HG03064 (cell line): ENCODE data around the gene THRAP3.
"Not testable (repeated sequence)": the region's sequence is repeated elsewhere in the genome, so short reads cannot be mapped to it uniquely, and the experiment has no call there.

Source experiments
- ATAC-seq: cut with Tn5 transposase; IDR thresholded peaks from one replicate; pipeline ENCODE4 v1.9.1; 2021; ENCODE audit warnings: low read depth; ENCODE audit not compliant: unreplicated experiment

The THRAP3 gene

DNA sequence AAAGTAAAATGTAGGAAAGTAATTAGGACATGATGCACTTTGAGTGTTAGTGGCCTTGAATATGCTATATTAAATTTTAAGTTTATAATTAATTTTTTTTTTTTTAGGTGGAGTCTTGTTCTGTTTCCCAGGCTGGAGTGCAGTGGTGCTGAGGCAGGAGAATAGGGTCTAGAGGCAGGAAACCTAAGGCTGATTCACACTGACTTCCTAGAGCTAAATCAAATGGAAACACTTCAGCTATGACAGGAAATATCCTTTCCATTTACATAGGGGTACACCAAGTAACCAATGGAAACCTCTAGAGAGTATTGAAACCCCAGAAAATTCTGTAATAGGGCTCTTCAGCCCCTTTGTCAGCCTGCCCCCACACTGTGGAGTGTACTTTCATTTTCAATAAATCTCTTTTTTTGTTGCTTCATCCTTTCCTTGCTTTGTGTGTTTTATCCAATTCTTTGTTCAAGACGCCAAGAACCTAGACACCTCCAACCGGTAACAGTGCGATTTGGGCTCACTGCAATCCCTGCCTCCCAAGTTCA, 17.9 kb upstream of the THRAP3 start:
- ATAC-seq: no peak

DNA sequence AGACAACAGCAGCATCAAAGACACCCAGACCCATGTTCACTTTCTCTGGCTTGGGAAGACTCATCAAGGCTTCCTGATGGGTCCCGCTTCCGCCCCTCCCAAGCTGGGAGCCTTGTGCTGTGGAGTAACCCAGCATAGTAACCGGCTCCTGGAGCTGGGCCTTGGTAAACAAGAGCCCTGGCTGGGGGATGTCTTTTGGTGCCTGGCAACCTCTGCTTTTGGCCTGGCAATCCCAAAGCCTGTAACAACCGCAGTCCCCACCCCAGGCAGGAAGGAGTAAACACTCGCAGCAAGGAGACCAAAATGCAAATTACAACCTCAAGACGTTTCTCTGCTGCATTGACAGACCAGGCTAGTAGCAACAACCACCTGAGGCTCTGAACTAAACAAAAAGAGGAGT, 16.9 kb upstream of the THRAP3 start:
- no peak for ATAC-seq

DNA sequence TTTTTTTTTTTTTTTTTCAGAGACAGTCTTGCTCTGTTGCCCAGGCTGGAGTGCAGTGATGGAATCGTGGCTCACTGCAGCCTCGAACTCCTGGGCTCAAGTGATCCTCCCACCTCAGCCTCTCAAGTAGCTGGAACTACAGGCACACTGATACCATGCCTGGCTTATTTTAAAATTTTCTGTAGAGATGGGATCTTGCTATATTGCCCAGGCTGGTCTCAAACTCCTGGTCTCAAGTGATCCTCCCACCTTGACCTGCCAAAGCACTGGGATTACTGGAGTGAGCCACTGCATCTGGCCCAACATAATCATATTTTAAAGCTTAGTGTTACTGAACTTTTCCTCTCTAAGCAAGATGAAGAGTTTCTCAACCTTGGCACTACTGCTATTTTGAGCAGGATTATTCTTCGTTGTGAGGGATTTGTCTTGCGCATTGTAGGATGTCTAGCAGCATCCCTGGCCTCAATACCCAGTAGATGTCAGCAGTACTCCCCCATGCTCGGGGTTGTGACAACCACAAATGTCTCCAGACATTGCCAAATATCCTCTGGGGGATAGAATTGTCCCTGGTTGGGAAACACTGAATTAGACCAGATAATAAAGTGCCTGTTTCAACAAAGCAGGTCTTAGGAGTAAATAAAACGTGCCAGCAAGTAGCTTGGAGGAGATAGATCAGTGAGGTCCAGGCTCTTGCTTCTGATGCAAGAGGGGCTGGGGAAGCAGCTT, 15.1 kb upstream of the THRAP3 start:
- ATAC-seq: no peak

GRCh38 chr1:36211307-36211706, 12.9 kb upstream of the THRAP3 start:
- ATAC-seq: no peak

- no peak for ATAC-seq
These were observed 12.4 kb upstream of the THRAP3 start for GRCh38 chr1:36211841-36212240.

DNA sequence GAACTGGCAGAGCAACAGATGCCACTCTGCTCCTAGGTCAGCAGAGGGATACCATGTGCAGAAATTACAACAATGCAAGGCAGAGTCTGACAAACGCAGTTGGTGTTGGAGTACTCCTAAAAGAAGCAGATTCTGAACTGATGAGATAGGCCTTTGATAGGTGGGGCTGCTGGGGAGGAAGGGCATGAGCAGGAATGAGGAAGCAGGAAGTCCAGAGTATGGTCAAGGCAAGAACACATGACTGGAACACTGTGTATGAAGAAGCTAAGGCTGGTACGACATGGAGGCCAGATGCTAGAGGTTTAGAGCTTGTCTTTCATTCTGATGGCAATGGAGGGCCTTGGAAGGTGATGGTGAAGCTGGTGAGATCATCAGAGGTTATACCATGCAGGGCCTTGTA, 11.5 kb upstream of the THRAP3 start:
- ATAC-seq: no peak

DNA sequence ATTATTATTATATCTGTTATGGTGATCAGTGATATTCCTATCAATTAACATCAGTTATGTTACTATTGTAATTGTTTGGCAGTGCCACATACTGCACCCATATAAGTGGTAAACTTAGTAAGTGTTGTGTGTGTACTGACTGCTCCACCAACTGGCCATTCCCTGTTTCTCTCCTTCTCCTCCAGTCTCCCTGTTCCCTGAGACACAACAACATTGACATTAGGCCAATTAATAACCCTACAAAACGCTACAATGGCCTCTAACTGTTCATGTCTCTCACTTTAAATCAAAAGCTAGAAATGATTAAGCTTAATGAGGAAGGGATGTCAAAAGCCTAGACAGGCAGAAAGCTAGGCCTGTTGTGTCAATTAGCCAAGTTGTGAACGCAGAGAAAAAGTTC, 6.6 kb upstream of the THRAP3 start:
- no peak for ATAC-seq

DNA sequence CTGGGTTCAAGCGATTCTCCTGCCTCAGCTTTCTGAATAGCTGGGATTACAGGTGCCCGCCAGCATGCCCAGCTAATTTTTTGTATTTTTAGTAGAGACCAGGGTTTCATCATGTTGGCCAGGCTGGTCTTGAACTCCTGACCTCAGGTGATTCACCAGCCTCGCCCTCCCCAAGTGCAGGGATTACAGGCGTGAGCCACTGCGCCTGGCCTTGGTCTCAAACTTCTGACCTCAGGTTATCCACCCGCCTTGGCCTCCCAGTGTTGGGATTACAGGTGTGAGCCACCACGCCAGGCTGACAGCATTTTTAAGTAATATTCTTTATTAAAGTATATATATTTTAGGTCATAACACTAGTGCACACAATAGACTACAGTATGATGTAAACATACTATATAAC, 2.3 kb upstream of the THRAP3 start:
- ATAC-seq: not testable (repeated sequence)

DNA sequence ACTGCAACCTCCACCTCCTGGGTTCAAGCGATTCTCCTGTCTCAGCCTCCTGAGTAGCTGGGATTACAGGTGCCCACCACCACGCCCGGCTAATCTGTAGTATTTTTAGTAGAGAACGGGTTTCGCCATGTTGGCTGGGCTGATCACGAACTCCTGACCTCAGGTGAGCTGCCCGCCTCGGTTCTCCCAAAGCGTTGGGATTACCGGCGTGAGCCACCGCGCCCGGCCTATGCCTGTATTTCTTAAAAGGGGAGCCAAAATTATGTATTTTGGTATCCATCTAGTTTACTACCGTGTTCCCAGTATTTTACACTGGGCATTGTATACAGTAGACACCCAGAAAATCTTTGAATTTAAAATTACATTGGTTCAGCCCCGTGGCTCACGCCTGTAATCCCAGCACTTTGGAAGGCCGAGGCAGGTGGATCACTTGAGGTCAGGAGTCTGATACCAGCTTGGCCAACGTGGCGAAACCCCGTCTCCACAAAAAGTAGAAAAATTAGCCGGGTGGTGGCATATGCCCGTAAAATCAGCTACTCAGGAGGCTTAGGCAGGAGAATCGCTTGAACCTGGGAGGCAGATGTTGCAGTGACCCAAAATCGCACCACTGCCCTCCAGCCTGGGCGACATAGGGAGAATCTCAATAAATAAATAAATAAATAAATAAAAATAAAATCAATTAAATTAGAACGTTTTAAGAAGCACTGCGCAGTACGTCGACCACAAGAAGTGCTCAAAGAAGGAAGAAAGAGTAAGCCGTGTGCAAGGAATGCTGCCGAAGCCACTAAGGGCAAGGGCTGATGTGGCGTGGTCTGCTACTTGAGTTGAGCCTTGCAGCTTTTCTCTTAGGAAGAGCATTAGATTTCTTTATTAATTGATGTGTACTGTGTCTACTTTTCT, 1.5 kb upstream of the THRAP3 start:
- no peak for ATAC-seq

DNA sequence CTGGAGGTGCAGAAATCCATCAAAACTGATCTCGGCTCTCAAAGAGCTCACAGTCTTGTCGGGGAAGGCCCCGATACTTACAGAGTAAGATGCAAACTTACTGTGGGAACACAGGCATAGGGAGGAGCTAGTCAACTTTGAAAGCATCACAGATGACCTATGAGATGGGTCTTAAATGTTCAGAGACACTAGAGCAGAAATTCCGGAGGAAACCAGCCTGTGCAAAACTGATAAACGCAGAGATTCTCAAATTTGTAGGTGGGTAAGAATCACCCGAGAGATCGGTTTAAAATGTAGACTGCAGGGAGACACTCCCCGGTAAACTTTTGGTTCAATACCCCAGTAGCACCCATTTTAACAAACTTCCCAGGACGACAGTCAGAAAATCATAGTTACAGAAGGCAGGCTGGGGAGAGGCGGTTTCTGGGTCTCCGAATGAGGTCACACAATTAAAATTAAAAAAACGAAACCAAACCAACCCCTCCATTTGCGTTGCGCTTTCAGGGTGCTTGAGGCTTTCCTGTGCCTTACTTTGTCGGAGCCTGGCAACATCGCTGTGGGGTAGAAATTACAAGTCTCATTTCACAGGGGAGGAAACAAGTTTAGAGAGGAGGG, 755 bp upstream of the THRAP3 start:
- peak; percentile 24 for ATAC-seq

GRCh38 chr1:36224537-36225282, 467 bp downstream of the THRAP3 start:
- peak; percentile 36 for ATAC-seq

DNA sequence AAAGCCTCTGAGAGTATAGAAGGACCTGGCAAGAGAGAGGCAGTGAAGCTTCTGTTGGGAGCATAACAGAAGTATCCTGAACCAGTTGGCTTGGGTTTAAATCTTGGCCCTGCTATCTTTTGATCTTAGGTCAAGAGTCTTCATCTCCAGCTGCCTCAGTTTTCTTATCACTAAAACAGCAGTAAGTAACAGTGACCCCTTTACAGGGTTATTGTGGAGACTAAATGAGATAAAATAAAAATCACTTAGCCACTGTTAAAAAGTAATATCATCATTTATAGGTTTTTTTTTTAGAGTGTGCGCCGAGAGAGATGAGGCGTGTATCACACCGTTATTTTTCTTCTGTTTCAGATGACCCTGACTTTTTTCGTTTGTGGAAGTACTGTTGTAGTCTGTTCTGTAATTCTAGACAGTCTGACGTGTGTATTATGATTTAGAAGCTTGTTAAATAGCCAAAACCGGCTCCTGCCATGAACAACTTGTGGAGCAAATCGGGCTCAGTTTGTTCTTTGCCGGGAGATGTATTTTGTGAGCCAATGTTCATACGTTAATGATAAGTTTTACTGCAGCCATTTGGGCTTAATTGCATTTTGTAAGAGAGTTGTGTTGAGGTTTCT, 1.1 kb downstream of the THRAP3 start:
- no peak for ATAC-seq

- not testable (repeated sequence) for ATAC-seq
These were observed 6.0 kb downstream of the THRAP3 start for GRCh38 chr1:36230279-36230678.

- ATAC-seq: no peak
These were observed 6.9 kb downstream of the THRAP3 start for GRCh38 chr1:36231191-36231590.

GRCh38 chr1:36232212-36233095, 8.2 kb downstream of the THRAP3 start:
- no peak for ATAC-seq

GRCh38 chr1:36236302-36236701, 12.1 kb downstream of the THRAP3 start:
- no peak for ATAC-seq

- ATAC-seq: no peak
These were observed 14.2 kb downstream of the THRAP3 start for GRCh38 chr1:36238433-36238832.

DNA sequence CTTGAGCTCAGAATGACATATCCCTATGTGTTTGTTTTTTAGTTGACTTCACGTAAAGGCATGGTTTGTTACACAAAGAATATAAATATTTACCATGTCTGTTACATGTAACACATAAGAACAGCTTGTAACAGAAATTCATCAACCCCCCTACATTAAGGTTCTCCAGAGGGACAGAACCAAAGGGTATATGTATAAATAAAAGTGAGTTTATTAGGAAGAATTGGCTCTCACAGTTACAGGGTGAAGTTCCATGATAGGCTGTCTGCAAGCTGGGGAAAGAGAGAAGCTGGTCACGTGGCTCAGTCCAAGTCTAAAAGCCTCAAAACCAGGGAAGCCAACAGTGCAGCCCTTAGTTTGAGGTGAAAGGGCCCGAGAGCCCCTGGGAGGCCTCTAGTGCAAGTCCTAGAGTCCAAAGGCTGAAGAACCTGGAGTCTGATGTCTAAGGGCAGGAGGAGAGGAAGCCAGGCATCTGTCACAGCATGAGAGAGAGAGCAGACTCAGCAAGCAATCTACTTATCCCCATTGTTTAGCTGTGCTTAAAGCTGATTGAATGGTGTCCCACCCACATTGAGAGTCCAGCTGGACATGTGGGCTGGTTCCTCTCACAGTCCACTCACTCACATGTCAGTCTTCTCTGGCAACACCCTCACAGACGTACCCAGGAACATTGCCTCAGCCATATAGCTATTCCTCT, 15.8 kb downstream of the THRAP3 start:
- no peak for ATAC-seq
